22Rv1 (cell line): ENCODE results near the gene MTSS2.

Source experiments
- CTCF ChIP-seq: fragments of 450-650 bp; IDR thresholded peaks from 2 replicates; pipeline ENCODE4 v1.5.1; 2017; ENCODE audit warnings: mild to moderate bottlenecking
- ZFX ChIP-seq: fragments of 450-650 bp; IDR thresholded peaks from 2 replicates; pipeline ENCODE4 v1.6.1; 2017; ENCODE audit warnings: antibody characterized with exemption, borderline replicate concordance

- no peak for TF ChIP-seq CTCF
- TF ChIP-seq ZFX, result no peak
Observed at GRCh38 chr16:70677499-70678120, 8.2 kb downstream of the MTSS2 start.
